C4-2B (cell line): ENCODE data around the gene PMPCA.

Experiments
- ZFX ChIP-seq: fragments of 450-650 bp; IDR thresholded peaks from 2 replicates; pipeline ENCODE4 v1.6.1; 2017
- TF ChIP-seq, protein P1 (sequence below): fragments of 450-650 bp; conservative IDR thresholded peaks from 2 replicates; pipeline ENCODE4 v1.5.1; 2017; ENCODE audit warnings: mild to moderate bottlenecking

DNA sequence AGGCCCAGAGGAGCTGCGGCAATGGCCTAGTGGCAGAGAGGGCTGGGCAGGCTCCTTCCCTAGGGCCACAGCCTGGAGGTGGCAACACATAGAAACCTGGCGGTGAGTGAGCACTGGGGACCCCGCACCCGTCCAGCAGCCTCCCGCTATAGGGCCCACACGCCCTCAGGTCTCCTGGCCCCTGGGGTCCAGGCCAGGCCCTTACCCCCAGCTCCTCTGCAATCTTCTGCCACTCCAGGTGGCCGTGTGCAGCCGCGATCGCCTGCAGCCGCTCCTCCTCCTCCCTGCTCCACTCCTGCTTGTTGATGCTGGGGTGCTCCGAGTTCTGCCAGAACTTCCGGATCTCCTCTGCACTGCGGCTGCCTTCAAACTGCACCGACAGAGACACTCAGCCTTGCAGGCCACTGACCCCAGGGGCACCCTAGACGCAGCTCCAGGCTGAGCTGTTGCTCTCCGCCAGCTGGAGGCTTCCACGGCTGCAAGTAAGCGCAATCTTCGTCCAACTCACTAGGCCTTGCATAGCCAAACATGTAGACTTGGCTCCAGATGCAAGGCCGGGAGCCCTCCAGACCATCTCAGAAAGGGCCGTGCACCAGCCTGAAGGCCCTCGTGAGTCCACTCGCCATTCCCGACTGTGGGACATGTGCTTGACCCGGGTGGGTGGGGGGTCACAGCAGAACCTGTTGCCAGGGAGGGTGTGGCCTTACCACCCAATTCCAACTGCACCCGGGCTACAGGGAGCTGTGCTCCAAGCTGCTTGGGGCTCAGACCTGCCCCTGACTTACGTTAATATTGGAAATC, 18.5 kb upstream of the PMPCA start:
- TF ChIP-seq, protein P1, sequence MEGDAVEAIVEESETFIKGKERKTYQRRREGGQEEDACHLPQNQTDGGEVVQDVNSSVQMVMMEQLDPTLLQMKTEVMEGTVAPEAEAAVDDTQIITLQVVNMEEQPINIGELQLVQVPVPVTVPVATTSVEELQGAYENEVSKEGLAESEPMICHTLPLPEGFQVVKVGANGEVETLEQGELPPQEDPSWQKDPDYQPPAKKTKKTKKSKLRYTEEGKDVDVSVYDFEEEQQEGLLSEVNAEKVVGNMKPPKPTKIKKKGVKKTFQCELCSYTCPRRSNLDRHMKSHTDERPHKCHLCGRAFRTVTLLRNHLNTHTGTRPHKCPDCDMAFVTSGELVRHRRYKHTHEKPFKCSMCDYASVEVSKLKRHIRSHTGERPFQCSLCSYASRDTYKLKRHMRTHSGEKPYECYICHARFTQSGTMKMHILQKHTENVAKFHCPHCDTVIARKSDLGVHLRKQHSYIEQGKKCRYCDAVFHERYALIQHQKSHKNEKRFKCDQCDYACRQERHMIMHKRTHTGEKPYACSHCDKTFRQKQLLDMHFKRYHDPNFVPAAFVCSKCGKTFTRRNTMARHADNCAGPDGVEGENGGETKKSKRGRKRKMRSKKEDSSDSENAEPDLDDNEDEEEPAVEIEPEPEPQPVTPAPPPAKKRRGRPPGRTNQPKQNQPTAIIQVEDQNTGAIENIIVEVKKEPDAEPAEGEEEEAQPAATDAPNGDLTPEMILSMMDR, result no peak
- no peak for TF ChIP-seq ZFX
